Keratinocyte (primary cell): ENCODE results near the gene SEPTIN14.

Experiments used
- EZH2 ChIP-seq: IDR thresholded peaks from one replicate; pipeline ENCODE4 v1.6.1; 2012; ENCODE audit warnings: inconsistent platforms, mild to moderate bottlenecking, low read length, moderate library complexity
- TF ChIP-seq, protein P1 (sequence below), 3 experiments: IDR thresholded peaks in 1 of 3; conservative IDR thresholded peaks in 1 of 3; optimal IDR thresholded peaks in 1 of 3; 2 replicates in 2 of 3; 3 replicates in 1 of 3; pipeline versions ENCODE3 to v1.5.1; 2011; ENCODE audit warnings: low read length in 3 of 3, mild to moderate bottlenecking in 3 of 3, moderate library complexity in 2 of 3, control low read depth in 1 of 3, inconsistent platforms in 1 of 3; ENCODE audit not compliant: insufficient read depth in 2 of 3; ENCODE audit errors: extremely low read depth in 1 of 3

DNA sequence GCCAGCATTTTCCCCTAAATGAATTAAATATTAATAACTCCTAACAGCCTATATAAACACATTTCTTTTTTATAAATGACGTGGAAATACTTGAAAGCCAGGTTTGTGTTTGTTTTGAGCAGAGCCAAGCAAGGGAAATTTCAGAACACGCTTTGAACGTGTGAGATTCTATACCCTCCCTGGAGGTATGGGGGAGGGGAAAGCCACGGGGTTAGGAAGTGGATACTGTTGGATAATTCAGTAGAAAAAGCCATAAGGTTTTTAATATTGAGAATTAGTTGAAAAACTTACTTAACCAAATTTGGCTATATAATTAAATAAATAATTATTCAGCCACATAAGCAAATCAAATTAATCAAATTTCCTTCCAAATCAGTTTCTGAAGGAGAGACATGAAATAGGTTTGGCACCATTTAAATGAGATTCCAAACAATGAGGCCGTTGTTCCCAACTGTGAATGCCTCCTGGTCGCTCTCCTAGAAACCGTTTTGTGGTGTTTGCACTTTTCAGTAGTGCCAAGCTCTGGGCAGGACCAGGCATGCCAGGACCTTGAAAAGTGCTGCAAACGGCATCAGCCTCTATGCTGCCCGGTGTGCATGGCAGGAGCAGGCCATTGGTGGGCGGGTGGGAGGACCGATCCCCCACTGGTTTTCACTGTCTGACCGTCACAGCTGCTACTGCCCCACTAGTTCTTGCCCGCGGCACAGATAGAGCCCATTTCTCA, 88.1 kb downstream of the SEPTIN14 start:
- TF ChIP-seq, protein P1, sequence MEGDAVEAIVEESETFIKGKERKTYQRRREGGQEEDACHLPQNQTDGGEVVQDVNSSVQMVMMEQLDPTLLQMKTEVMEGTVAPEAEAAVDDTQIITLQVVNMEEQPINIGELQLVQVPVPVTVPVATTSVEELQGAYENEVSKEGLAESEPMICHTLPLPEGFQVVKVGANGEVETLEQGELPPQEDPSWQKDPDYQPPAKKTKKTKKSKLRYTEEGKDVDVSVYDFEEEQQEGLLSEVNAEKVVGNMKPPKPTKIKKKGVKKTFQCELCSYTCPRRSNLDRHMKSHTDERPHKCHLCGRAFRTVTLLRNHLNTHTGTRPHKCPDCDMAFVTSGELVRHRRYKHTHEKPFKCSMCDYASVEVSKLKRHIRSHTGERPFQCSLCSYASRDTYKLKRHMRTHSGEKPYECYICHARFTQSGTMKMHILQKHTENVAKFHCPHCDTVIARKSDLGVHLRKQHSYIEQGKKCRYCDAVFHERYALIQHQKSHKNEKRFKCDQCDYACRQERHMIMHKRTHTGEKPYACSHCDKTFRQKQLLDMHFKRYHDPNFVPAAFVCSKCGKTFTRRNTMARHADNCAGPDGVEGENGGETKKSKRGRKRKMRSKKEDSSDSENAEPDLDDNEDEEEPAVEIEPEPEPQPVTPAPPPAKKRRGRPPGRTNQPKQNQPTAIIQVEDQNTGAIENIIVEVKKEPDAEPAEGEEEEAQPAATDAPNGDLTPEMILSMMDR (optimal IDR thresholded peaks at IDR 0.05 in 1 of 3, IDR thresholded peaks at IDR 0.05 in 1 of 3, conservative IDR thresholded peaks at IDR 0.05 in 1 of 3; ENCODE audit: extremely low read depth in 1 of 3, insufficient read depth in 2 of 3, low read length in 3 of 3) = no peak
- TF ChIP-seq EZH2 = no peak
